Kidney epithelial cell (primary cell): ENCODE measurements around the gene MED6. TPM values are rescaled to one million over a fixed set of nuclear protein-coding genes. Genes with fewer than 3 reads are reported as not detected.

Source experiments
- DNase-seq: peaks from one replicate; pipeline ENCODE4 v3.0.0-alpha.2; 2010; ENCODE audit warnings: low read depth
- H3K27me3 ChIP-seq: 2 replicates; pipeline ENCODE4 v1.6.0; 2011; ENCODE audit warnings: low read length; ENCODE audit not compliant: control insufficient read depth, insufficient read depth
- H3K36me3 ChIP-seq: 2 replicates; pipeline ENCODE4 v1.5.1; 2011; ENCODE audit warnings: low read length; ENCODE audit not compliant: control insufficient read depth, insufficient read depth
- H3K4me3 ChIP-seq: 2 replicates; pipeline ENCODE4 v1.5.1; 2011; ENCODE audit warnings: low read depth, mild to moderate bottlenecking, control low read depth, low read length
- CTCF ChIP-seq: IDR thresholded peaks from 2 replicates; pipeline ENCODE4 v1.5.1; 2011; ENCODE audit warnings: mild to moderate bottlenecking, moderate library complexity, low read length, control low read depth, inconsistent platforms; ENCODE audit not compliant: insufficient read depth, poor library complexity, severe bottlenecking
- total RNA-seq: library from RNA; depleted of rRNA; stranded (reverse); fragments of >200 nt; gene quantifications from 2 replicates; pipeline ENCODE4 v1.2.3, GENCODE V29; 2015

Gene MED6
- total RNA-seq, 1 donor from 2014 or later, result 33.8 TPM

GRCh38 chr14:70567791-70568190 is 32.7 kb downstream of the MED6 start:
- no peak for DNase-seq
- peak; percentile 49 for TF ChIP-seq CTCF
- Histone ChIP-seq H3K4me3 (no peak overlapping the region), H3K27me3 (no peaks in the 10 kb centered on the region), H3K36me3 (no peaks in the 10 kb centered on the region)

GRCh38 chr14:70563869-70564268 is 36.6 kb downstream of the MED6 start:
- Histone ChIP-seq H3K27me3 (no peaks in the 10 kb centered on the region), H3K4me3 (no peak overlapping the region), H3K36me3 (no peaks in the 10 kb centered on the region)
- no peak for TF ChIP-seq CTCF
- no peak for DNase-seq

- DNase-seq, result no peak
- TF ChIP-seq CTCF, result no peak
- Histone ChIP-seq H3K27me3 (no peaks in the 10 kb centered on the region), H3K4me3 (no peak overlapping the region), H3K36me3 (no peaks in the 10 kb centered on the region)
These were observed 37.0 kb downstream of the MED6 start for GRCh38 chr14:70563417-70563816.

GRCh38 chr14:70558356-70558755 is 42.1 kb downstream of the MED6 start:
- TF ChIP-seq CTCF, result no peak
- no peaks in the 10 kb centered on the region for H3K36me3 ChIP-seq
- no peaks in the 10 kb centered on the region for H3K27me3 ChIP-seq
- H3K4me3 ChIP-seq, result no peak overlapping the region
- DNase-seq, result no peak

GRCh38 chr14:70555890-70556289 is 44.6 kb downstream of the MED6 start:
- no peaks in the 10 kb centered on the region for H3K27me3 ChIP-seq
- no peak for DNase-seq
- no peak for TF ChIP-seq CTCF
- H3K36me3 ChIP-seq, result no peaks in the 10 kb centered on the region
- no peak overlapping the region for H3K4me3 ChIP-seq

- no peak for DNase-seq
- no peaks in the 10 kb centered on the region for H3K36me3 ChIP-seq
- TF ChIP-seq CTCF, result no peak
- no peaks in the 10 kb centered on the region for H3K27me3 ChIP-seq
- H3K4me3 ChIP-seq, result no peak overlapping the region
These were observed 62.4 kb downstream of the MED6 start for GRCh38 chr14:70538087-70538486.
